GM12875 (cell line): ENCODE measurements around the gene SHFL.

ENCODE experiments used
- H3K4me3 ChIP-seq: one replicate; pipeline ENCODE4 v1.5.1; 2011; ENCODE audit warnings: low read depth, low read length, control low read depth
- TF ChIP-seq, protein P1 (sequence below): IDR thresholded peaks from 2 replicates; pipeline ENCODE4 v1.5.1; 2011; ENCODE audit warnings: low read depth, mild to moderate bottlenecking, control low read depth, inconsistent platforms, low read length, moderate library complexity, borderline replicate concordance; ENCODE audit not compliant: insufficient read depth

Gene SHFL

DNA sequence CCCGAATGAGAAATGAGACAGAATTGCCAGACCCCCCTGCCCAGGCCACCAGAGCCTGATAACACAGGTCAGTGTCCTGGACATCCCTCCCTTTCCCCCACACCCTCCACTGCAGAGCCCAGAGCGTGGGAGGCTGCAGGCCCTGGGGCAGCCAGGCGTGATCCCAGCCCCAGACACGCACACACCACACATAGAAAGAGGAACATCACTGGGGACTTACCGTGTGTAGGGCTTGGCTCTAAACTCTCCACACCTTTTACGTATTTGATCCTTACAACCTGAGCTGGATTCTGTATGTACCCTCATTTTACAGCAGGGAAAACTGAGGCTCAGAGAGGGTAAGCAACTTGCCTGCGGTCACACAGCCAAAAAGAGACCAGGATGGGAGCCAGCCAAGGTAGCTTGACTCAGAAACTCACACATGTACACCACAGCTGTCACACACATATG is 16.7 kb downstream of the SHFL start:
- H3K4me3 ChIP-seq = peak overlapping the region; percentile 54
- TF ChIP-seq, protein P1, sequence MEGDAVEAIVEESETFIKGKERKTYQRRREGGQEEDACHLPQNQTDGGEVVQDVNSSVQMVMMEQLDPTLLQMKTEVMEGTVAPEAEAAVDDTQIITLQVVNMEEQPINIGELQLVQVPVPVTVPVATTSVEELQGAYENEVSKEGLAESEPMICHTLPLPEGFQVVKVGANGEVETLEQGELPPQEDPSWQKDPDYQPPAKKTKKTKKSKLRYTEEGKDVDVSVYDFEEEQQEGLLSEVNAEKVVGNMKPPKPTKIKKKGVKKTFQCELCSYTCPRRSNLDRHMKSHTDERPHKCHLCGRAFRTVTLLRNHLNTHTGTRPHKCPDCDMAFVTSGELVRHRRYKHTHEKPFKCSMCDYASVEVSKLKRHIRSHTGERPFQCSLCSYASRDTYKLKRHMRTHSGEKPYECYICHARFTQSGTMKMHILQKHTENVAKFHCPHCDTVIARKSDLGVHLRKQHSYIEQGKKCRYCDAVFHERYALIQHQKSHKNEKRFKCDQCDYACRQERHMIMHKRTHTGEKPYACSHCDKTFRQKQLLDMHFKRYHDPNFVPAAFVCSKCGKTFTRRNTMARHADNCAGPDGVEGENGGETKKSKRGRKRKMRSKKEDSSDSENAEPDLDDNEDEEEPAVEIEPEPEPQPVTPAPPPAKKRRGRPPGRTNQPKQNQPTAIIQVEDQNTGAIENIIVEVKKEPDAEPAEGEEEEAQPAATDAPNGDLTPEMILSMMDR = no peak

DNA sequence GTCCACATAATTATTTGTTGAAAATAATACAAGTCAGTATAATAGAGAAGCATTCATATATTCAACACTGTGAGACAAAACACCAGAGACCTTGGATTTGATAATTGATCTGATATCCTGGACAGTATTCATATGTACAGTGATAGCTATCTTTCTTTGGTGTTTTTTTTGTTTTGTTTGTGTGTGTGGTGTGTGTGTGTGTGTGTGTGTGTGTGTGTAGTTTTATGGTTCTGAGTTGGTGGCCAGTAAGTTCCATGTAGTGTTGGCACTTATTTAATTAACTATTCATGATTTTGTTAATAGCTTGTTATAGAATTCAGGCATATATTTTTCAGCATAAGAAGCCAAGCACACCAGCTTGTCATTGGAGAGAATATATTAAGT is 18.0 kb downstream of the SHFL start:
- TF ChIP-seq, protein P1 = no peak
- H3K4me3 ChIP-seq = no peak overlapping the region

DNA sequence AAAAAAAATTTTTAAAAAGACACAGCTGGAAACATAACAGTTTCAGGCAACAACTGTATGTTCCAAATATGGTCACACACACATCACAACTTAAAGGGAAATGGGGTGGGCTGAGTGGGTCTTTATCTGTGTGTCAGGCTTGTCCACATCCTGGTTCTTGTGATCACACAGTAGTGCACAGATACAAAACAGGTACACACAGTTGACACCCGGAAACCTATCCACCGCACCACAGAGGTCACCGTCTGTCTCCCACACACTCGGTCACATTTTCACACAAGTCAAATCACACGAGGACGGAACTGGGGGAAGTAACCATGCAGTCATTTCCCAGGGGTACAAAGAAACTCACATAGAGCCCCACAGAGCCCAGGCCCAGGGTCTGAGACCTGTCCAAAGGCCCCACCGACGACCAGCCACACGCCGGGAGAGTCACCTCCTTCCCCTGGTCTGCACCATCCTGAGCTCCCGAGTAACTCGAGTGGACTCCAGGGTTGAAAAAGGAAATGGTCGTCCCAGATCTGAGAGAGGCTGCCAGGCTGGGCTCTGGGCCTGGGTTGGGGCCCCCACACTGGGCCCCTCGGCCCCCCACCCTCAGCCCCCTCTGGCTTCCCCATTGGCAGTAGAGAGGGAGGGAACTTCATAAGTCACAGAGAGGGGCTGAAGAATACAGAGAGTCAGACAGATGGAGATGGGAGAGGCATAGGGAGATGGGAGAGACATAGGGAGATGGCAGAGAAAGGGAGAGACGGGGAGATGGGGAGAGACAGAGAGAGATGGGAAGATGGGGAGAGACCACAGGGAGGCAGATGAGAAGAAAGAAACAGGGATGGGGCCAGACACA is 18.8 kb downstream of the SHFL start:
- H3K4me3 ChIP-seq = peak overlapping the region; percentile 5
- TF ChIP-seq, protein P1 = no peak

DNA sequence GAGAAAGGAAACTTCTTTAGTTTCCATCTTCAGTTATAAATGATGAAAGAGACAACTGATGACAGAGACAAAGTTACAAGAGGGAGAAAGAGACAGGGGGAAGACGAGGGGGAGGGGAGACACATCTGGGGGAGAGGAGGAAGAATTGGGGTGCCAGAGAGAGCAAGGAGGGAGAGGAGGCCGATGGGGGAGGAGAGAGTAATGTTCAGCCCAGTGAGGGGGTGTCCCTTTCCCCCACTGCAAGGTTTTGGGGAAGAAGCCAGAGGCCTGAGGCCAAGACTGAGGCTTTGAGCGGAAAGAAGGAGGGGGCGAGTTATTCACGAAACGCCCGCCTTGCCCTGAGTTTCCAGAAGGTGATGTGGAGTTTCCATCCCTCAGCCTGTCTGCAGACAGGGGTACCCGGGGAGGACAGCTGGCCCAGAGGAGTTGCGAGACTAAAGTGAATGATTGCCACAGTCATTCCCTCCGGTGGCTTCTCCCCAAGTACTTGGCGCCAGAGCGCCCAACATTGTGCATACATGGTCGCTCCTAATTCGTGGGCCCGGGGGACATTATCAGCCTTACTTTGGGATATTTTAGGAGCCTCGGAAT is 19.5 kb downstream of the SHFL start:
- TF ChIP-seq, protein P1 = no peak

DNA sequence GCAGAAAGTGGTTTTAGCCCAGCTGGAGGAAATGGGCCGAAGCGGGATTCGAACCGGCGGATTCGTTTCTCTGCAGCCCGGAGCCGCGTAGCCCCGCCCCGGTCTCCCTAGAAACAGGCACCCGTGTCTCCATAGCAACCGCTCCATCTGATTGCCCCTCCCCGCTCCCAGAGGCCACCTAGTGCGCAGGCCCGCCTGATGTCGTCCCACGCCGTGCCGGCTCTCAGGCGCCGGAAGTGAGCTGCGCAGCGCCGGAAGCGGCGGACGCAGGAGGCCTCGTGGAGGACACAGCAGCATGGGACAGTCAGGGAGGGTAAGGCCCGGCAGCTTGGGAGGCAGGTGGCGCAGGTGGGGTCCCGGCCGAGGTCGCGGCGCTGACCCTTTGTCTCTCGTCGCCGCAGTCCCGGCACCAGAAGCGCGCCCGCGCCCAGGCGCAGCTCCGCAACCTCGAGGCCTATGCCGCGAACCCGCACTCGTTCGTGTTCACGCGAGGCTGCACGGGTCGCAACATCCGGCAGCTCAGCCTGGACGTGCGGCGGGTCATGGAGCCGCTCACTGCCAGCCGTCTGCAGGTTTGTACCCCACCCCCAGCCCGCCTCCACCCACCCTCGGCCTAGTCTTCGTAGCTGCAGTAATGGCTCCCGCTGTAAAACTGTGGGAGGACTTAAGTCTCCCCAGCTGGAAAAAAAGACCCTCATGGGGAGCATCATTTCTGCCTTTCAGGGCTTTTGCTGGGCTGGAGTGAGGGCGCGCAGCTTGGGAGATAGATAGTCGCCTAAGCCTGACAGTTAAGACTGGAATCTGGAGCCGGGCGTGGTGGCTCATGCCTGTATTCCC is 20.2 kb downstream of the SHFL start, which contains the start of gene PPAN:
Gene PPAN, plus strand, starts transcription at position 263 of the 837 bp plus-strand sequence. Its CDS starts 33 bp downstream, at position 296.
- TF ChIP-seq, protein P1 = no peak
- peak within 1 kb of the TSS; percentile 97 for H3K4me3 ChIP-seq

More for the DNA sequence above, 19.5 kb downstream of the SHFL start:
- H3K4me3 ChIP-seq = peak overlapping the region; percentile 97

DNA sequence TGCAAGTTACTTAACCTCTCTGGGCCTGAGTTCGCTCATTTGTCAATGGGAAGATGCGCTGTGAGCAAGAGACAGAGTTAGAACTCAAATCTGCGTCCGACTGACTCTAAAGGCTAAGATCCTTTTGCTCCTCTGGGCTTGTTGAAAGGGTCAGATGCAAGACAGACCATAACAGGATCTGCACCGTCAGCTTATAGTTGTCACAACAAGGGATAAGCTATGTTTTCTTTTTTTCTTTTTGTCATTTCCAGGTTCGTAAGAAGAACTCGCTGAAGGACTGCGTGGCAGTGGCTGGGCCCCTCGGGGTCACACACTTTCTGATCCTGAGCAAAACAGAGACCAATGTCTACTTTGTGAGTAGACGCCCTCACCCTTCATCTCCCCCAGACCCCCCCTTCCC is 21.1 kb downstream of the SHFL start:
- TF ChIP-seq, protein P1 = no peak
- H3K4me3 ChIP-seq = peak overlapping the region; percentile 97
